AG09309 (cell line): Measurements from ENCODE around the gene KRT7.

Experiments used
- DNase-seq: peaks from one replicate; pipeline ENCODE4 v3.0.0-alpha.2; 2010; ENCODE audit warnings: low read depth
- H3K4me3 ChIP-seq: 2 replicates; pipeline ENCODE4 v1.5.1; 2011; ENCODE audit warnings: mild to moderate bottlenecking, low read depth, low read length, moderate library complexity; ENCODE audit not compliant: control insufficient read depth
- CTCF ChIP-seq: IDR thresholded peaks from 2 replicates; pipeline ENCODE4 v1.5.1; 2011; ENCODE audit warnings: mild to moderate bottlenecking, low read depth, low read length, inconsistent platforms; ENCODE audit not compliant: insufficient read depth, control insufficient read depth; ENCODE audit errors: missing control alignments

The KRT7 gene

GRCh38 chr12:52232674-52233461, at the start of gene KRT7:
KRT7 (plus strand) TSS chr12:52233243; CDS start chr12:52233297, 54 bp downstream.
- TF ChIP-seq CTCF: no peak
- no peak for DNase-seq
- no peak within 1 kb of the TSS for H3K4me3 ChIP-seq

DNA sequence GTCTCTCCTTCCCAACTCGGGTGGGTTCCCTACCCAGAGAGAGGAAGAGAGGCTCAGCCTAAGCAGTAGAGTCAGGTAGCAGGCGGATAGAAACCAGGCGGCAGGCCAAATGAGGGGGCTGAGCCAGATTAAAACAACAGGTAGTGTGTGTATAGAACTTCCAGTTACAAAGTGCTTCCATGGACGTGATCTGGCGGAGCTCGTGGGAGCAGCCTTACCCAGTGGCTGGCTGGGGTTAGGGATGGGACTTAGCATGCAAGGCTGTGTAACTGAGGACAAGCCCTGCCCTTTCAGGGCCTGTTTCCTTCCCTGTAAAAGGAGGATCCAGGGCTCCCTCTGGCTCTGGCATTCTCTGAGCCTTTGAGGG, 49.5 kb upstream of the KRT7 start:
- H3K4me3 ChIP-seq: no peak overlapping the region
- no peak for DNase-seq
- no peak for TF ChIP-seq CTCF

- no peak for TF ChIP-seq CTCF
- no peak overlapping the region for H3K4me3 ChIP-seq
- DNase-seq: no peak
Measured at GRCh38 chr12:52183971-52184370, 49.1 kb upstream of the KRT7 start.

GRCh38 chr12:52184813-52185212, 48.2 kb upstream of the KRT7 start:
- no peak for DNase-seq
- no peak for TF ChIP-seq CTCF

DNA sequence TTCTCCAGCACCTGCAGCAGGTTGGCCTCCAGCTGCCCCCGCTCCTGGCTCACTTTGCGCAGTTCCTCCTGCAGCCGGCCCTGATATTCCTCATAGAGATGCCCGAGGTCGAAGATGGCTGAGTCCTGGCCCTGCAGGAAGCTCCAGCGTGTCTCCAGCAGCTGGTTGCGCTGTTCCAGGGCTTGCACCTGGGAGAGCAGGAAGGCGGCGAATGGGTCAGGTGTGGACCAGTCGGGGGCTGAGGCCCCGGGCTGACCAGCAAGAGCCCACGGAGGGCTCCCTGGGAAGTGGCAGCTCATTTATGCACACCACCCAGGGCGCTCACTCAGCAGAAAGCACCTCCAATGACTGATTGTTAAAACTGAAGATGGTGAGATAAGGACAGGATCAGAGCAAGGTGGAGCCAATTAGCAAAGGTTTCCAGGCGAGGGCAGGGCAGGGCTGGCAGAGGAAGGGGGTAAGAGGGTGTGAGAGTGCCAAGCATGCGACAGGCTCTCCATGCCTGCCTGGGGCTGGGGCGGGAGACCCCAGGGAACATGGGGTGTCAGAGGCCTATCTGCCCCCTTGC, 47.6 kb upstream of the KRT7 start:
- no peak for DNase-seq
- no peak overlapping the region for H3K4me3 ChIP-seq
- no peak for TF ChIP-seq CTCF

More at GRCh38 chr12:52184813-52185212, 48.2 kb upstream of the KRT7 start:
- no peak overlapping the region for H3K4me3 ChIP-seq

DNA sequence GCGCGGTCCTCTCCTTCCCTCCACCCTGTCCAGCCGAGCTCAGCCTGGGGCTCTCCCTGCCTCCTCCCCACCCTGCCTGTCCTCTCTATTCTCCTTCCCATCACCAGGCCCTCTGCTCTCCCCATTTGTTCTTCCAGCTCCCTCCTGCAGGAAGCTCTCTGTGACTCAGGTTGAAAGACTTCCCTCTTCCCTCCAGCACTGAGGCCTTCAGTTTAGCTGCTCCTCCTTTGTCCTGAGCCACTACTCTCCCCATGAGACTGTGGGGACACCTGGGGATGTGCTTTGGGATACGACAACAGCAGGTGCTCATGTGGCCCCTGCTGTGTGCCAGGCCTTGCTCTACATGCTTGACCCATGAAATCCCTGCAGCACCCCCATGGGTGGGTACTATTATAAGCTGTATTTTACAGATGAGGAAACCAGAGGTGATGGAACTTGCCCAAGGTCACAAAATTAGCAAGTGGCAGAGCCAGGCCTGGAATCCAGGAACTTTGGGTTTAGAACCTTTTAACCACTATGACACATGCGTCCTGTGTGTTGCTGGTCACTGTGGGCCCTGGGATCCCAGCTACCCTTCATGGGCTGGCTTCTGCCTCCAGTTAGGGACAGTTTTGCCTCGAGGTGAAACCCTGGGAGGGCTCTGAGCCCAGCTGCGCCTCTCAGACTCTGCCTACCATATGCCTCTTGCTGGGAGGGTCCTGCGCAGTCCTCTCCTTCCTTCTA, 46.8 kb upstream of the KRT7 start:
- no peak for TF ChIP-seq CTCF
- H3K4me3 ChIP-seq: no peak overlapping the region
- no peak for DNase-seq
